HL-60 (cell line): ENCODE data around the gene VWA1.

ENCODE experiments used
- CTCF ChIP-seq: IDR thresholded peaks from one replicate; pipeline ENCODE4 v1.5.1; 2011; ENCODE audit warnings: low read length, control low read depth, inconsistent platforms; ENCODE audit not compliant: insufficient read depth
- POLR2AphosphoS5 ChIP-seq: IDR thresholded peaks from 2 replicates; pipeline ENCODE4 v1.6.1; 2012; ENCODE audit warnings: low read depth

GRCh38 chr1:1402072-1402900, 33.2 kb upstream of the VWA1 start:
- TF ChIP-seq CTCF (peak; percentile 63), POLR2AphosphoS5 (peak; percentile 10; the same call in 1 of the 2 replicates)
